Activated gamma-delta T cell (primary cell): Measurements from ENCODE around the gene DSC2.

Experiments used
- DNase-seq: peaks from one replicate; lab custom pipeline; 2025; lab: John Stamatoyannopoulos, UW

Gene DSC2

GRCh38 chr18:31098878-31099277 is 3.3 kb downstream of the DSC2 start:
- DNase-seq, result no peak

DNA sequence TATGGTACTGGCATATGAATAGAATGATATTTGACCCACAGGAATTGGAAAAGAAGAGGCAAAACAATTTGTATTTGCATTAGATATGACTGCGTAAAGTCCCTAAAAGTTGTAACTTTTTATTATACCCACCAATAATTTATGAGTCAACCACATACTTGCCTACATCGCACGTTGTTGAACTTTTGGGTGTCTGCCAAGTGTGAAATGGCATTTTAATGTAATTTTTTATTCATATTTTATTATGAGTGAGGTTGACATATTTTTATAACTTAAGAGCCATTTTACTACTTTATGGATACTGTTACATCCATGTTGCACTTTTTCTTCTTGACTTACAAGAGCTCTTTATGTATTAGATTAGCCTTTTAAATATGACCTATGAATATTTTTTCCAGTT is 4.6 kb downstream of the DSC2 start:
- no peak for DNase-seq

DNA sequence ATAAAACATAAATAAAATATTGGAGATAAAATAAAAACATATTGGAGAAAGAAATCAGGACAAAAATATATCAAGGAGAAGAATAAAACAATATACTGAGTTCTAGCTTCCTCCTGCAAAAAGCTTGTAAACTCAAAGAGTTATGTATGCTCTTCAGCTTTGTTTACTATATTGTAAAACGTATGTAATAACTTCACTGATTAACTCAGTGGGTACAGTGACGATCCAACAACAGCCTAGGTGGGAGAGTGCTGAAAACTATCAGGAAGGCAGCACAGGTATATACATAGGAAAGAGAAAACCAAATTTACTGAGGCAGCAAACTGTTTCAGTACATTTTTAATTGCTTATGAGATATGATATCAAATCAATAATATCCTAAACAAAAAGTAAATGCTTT is 8.3 kb downstream of the DSC2 start:
- no peak for DNase-seq

DNA sequence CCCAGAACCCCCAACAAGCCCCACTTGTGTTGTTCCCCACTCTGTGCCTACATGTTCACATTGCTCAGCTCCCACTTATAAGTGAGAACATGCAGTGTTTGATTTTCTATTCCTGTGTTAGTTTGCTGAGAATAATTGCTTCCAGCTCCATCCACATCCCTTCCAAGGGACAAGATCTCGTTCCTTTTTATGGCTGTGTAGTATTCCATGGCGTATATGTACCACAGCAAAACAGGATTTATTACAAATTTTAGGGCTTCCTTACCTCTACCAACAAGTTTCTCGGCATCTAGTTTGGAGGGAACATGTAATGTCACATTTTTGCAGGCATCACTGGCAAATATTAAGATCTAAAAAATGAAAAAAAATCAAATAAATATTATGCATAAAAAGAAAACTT is 8.9 kb downstream of the DSC2 start:
- DNase-seq, result no peak

DNA sequence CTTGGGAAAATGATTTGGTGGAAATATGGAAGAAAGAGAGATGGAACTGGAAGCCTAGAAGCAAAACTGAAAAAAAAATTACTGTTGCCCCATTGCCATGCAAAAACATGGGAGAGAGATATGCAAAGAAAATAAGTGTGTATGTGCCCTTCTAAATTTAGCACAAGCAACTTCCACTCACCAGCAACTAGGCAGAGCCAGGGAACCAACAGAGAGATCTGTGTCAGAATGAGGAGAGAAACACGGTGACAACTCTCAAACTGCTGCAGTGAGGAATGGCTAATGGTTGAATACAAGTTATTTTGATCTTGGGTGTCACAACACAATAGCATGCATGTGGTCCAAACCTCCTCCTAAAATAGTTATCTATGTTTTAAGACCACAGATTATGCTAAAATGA is 10.9 kb downstream of the DSC2 start:
- DNase-seq, result no peak

- no peak for DNase-seq
Measured at GRCh38 chr18:31088532-31088931, 13.7 kb downstream of the DSC2 start.

GRCh38 chr18:31079973-31080372 is 22.2 kb downstream of the DSC2 start:
- no peak for DNase-seq

- no peak for DNase-seq
Measured at GRCh38 chr18:31077878-31078277, 24.3 kb downstream of the DSC2 start.

- DNase-seq, result no peak
Measured at GRCh38 chr18:31072175-31072574, 30.0 kb downstream of the DSC2 start.

- DNase-seq, result no peak
Measured at GRCh38 chr18:31070206-31070605, 32.0 kb downstream of the DSC2 start.

GRCh38 chr18:31066266-31066665 is 36.0 kb downstream of the DSC2 start:
- DNase-seq, result no peak

DNA sequence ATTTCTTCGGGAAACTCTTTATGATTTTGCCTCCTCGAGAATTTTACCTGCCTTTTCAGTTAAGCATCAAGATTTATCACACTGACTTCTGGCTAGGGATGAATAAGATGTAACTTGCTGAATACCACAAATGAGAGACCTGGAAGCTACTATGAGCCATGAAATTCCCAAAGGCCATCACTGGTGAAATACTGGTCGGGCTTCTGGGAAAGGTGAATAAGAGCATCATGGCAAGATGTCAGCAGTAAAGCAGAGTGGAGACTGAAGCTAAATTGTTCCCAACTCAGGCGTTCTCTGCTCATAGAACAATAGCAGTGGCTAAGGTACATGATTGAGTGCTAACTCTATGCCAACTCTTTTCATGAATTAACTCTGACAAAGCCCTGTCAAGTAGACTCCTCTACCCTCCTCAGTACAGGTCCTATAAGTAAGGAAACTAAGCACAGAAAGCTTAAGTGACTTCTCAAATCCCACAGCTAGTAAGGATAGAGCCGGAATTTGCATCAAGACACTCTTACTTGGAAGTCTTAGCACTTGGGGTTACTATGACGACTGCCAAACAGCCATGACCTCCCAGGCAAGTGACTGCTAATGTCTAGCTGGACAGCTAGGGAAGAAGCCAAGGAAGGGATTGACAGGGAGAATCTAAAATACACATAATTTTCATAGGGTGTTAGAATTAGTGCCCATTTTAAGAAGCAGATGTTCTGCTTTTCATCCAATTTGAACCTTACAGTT is 37.0 kb downstream of the DSC2 start:
- no peak for DNase-seq

DNA sequence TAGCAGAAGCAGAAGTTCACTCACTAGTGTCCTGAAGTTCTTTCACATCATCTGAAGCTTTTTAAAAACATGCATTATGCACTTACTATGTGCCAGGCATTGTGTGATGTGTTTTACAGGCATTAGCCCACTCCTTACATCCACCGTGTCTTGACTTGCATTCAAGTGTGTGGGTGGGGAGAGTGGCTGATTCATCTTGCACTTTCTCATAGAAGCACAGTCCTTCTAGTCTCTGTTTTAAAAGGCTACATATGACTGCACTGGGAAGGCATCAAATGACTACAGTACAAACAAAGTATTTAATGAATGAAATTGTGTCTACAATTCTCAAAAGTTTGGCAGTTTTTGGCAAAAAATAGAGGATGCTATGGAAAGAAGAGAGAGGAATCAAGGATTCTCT is 38.1 kb downstream of the DSC2 start:
- DNase-seq, result no peak

- DNase-seq, result no peak
Measured at GRCh38 chr18:31061945-31062344, 40.3 kb downstream of the DSC2 start.

- DNase-seq, result no peak
Measured at GRCh38 chr18:31058897-31059296, 43.3 kb downstream of the DSC2 start.

GRCh38 chr18:31057917-31058316 is 44.3 kb downstream of the DSC2 start:
- no peak for DNase-seq

GRCh38 chr18:31057051-31057450 is 45.2 kb downstream of the DSC2 start:
- no peak for DNase-seq

GRCh38 chr18:31056296-31056695 is 45.9 kb downstream of the DSC2 start:
- no peak for DNase-seq

DNA sequence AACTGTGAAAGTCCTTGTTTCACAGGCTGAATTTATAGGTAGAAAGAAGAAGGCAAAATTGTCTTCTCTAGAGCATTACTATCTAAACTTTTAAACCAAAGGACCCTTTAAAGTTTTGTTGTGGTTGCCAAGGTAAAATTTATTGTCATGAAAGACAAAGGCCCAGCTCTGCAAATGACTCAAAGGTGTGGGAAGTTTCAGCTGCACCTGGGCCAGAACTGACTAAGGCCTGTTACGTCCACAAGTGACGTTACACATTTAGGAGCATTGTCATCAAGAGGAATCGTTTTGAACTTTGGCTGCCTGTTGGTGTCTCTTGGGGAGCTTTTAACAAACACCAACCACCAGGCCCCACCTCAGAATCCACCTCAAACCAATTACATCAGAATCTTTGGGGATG is 51.6 kb downstream of the DSC2 start:
- DNase-seq, result no peak

DNA sequence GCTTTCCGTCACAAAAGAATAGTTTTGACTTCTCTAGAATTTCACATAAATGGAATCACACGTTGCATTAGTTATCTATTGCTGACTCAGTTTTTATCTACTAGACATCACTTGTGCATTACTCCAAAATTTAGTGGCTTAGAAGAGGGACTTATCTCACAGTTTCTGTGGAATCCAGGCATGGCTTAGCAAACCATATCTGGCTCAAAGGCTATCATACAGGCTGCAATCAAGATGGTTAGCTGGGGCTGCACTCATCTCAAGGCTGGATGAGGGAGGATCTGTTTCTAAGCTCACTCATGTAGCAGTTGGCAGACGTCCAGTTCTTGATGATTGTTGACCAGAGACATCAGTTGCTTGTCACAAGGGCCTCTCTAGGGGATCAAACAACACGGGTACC is 53.0 kb downstream of the DSC2 start:
- no peak for DNase-seq

GRCh38 chr18:31048216-31048615 is 54.0 kb downstream of the DSC2 start:
- no peak for DNase-seq

DNA sequence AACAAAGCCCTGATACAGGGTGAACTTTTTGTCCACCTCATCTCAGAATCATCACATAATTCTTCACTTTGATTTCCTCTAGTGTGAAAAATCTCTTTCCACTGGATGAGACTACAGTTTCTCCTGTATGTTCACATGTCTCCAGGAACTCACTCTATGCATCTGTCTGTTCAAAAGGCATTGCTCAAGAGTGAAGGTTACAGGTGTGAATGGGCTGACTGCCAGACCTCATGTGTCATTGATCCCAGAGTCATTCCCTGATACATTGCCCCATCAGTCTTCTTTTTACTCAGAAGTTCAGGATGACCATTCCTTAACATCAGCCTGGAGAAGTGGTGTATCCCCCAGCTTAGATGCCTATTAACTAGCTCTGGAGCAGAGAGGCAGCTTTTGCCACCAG is 55.3 kb downstream of the DSC2 start:
- DNase-seq, result no peak

DNA sequence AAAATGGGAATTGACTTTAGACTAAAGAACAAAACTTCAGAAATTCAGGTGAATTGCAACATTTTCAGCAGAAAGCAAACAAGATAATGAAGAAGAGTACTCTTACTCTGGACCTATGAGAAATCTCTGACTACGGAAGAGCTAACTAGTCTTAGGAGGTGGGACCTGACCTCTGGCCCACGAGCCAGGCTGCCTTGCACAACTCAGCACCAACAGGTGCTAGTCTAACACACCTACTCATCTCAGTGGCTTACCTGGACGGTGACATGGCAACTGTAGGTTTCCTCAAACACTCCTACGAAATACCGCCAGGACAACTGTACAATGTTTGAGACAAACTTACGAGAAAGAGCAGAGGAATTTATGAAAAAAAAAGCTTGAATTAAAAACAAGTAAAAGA is 56.6 kb downstream of the DSC2 start:
- DNase-seq, result no peak

GRCh38 chr18:31044926-31045325 is 57.3 kb downstream of the DSC2 start:
- DNase-seq, result no peak
